ENCODE measurements around the gene ZNF764.
"Not testable (repeated sequence)": the region's sequence is repeated elsewhere in the genome, so short reads cannot be mapped to it uniquely, and the experiment has no call there.

Gene ZNF764

DNA sequence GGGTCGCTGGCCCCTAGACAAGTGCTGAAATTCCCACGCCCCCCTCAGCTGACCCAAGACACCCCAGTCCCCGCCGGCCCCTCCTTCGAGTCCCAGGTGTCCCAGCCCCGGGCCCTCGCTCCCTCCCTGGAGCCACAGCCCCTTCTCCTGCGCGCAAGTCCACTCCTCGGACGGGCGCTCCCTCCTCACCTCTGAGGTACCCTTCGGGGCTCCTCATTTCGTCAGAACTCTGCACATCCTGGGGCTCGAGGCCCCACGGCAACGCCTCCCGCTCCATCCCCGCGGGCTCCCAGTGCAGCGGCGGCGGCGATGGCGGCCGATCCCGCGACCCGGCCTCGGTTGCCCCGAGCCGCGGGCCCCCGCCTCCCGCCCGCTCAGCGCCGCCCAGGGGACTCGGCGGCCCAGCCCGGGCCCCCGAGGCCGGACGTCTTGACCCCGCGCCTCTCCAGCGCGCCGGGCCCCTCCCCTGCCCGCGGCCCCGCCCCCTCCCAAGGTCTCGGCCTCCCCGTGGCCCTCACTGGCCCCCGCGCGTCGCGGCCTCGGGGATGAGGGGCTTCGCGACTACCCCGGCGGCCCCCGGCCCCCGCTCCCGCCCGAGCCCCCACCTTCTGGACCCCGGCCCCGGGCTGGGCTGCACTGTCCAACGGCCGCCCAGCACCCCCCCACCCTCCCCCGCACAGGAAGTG is 31.9 kb downstream of the ZNF764 start, which contains the start of gene ZNF768:
ZNF768 (minus strand) TSS at position 430 of the 686 bp plus-strand sequence; CDS start at position 277, 153 bp downstream.
- DNase-seq, result peak in 2 of 5 donors; percentile 22 to 43

DNA sequence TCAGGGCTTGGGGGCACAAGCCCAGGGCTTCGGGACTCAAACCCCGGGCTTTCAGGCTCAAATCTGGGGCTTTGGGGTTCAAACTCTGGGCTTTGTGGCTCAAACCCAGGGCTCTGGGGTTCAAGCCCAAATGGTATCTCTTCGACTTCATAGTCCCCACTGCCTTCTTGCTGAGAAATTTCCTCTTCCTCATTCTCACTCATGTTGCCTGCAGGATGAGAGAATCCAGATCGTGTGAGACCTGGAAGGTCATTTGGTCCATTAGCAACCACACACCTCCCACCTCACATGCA is 32.4 kb downstream of the ZNF764 start:
- DNase-seq, result no peak

DNA sequence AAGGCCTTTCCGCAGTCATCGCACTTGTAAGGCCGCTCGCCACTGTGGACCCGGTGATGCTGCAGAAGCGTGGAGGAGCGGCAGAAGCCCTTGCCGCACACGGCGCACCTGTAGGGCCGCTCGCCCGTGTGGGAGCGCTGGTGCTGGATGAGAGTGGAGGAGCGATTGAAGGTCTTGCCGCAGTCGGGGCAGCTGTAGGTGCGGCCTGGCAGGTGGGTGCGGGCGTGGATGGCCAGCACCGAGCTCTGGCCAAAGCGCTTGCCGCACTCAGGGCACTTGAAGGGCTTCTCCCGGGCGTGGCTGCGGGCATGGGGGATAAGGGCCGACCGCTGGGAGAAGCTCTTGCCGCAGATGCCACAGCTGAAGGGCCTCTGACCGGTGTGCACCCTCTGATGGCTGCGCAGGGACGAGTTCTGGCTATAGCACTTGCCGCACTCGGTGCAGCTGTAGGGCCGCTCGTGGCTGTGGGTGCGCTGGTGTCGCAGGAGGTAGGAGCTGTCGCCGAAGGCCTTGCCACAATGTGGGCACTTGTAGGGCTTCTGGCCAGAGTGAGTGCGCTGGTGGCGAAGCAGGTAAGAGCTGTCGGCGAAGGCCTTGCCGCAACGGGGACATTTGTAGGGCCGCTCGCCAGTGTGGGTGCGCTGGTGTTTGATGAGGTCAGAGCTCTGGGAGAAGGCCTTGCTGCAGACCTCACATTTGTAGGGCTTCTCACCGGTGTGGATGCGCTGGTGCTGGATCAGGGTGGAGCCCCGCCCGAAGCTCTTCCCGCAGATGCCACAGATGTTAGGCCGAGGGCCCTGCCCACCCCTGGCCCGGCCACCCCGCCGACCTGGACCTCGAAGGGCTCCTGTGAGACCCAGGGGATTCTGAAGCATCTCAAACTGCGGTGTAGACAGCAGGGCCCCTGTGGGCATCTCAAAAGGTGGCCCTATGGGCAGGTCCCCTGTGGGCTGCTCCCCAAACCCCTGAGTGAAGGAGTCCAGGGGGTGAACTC is 33.3 kb downstream of the ZNF764 start:
- no peak for DNase-seq

DNA sequence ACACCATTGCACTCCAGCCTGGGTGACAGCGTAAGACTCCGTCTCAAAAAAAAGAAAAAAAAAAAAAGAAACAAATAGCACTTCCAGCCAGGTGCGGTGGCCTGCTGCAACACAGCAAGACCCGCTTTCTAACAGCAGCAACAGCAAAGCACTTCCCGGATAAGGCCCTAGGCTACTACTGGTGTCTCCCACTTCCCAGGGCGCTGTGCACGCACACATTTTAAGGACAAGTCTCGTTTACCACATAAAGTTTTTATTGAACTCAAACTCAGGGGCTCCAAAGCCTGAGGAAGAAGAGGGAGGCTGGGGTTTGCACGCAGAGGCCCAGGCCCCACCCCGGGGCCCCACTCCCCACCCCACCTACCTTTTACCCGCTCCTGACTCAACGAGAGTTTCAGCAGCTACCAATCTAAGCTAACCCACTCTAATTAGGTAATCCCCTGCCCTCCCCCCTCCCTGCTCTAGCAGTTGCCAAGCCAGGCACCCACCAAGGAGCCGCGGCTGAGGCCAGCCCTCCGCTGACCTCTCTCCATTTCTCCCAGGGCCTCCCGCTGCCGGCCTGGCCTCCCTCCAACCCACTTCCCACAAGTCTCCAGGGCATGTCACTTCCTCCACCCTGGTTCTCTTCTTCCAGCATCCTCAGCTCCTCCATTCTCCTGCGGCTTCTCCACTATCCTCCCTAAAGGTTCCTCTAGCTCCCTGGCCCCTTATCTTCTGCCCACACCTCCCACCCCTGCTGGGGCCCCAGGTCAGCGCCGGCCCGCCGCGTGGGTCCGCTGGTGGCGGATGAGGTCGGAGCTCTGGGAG is 34.2 kb downstream of the ZNF764 start:
- no peak for DNase-seq

DNA sequence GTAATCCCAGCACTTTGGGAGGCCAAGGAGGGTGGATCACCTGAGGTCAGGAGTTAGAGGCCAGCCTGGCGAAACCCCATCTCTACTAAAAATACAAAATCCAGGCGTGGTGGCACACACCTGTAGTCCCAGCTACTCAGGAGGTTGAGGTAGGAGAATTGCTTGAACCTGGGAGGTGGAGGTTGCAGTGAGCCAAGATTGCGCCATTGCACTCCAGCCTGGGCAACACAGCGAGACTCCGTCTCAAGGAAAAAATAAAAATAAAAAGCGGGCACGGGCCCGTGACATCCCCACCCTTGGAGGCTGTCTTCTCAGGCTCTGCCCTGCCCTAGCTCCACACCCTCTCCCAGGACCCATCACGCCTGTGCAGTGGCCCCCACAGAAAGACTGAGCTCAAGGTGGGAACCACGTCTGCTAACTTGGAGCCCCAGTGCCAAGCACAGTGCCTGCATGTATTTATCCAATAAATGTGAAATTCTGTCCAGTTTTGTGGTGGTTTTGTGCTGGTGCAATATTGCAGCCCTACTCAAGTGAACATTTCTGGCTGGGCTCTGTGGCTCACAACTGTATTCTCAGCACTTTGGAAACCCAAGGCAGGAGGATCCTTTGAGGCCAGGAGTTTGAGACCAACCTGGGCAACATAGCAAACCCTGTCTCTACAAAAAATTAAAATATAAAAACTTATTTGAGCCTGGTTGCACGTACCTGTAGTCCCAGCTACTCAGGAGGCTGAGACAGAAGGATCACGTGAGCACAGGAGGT is 35.3 kb downstream of the ZNF764 start:
- DNase-seq, result not testable (repeated sequence)

DNA sequence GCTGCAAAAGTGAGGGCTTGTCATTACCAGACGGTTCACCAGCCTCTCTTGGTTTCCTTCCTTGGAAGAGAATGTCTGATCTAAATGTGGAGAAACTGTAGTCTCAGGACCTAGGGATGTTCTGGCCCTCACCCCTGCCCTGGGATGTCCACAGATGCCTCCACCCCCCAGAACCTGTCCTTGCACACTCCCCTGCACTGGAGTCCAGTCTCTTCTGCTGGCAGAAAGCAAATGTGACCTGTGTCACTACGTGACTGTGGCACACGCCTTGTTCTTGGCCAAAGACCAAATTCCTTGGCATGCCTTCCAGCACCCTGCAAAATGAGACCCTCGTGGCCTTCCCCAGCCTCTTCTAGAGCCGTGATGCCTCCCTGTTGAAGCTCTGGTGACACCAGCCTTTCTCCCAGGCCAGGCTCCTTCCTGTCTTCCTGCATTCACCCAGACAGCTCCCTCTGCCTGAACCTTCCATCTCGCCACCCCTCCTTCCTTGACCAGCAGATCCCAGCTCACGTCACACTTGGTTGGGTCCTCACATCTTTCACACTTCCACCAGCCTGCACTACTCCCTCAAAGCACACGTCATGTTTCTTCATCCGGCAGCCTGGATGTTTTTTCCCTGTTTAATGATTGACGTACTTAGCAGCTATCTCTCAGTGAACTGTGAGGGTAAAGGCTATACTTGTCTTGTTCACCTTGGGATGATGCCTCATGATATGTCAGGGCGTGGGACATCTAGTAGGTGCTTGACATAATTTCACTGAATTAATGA is 36.1 kb downstream of the ZNF764 start:
- DNase-seq, result no peak

DNA sequence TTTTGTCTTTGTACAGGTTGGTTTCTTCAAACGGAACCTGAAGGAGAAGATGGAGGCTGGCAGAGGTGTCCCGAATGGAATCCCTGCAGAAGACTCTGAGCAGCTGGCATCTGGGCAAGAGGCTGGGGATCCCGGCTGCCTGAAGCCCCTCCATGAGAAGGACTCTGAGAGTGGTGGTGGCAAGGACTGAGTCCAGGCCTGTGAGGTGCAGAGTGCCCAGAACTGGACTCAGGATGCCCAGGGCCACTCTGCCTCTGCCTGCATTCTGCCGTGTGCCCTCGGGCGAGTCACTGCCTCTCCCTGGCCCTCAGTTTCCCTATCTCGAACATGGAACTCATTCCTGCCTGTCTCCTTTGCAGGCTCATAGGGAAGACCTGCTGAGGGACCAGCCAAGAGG is 36.7 kb downstream of the ZNF764 start:
- DNase-seq, result no peak

DNA sequence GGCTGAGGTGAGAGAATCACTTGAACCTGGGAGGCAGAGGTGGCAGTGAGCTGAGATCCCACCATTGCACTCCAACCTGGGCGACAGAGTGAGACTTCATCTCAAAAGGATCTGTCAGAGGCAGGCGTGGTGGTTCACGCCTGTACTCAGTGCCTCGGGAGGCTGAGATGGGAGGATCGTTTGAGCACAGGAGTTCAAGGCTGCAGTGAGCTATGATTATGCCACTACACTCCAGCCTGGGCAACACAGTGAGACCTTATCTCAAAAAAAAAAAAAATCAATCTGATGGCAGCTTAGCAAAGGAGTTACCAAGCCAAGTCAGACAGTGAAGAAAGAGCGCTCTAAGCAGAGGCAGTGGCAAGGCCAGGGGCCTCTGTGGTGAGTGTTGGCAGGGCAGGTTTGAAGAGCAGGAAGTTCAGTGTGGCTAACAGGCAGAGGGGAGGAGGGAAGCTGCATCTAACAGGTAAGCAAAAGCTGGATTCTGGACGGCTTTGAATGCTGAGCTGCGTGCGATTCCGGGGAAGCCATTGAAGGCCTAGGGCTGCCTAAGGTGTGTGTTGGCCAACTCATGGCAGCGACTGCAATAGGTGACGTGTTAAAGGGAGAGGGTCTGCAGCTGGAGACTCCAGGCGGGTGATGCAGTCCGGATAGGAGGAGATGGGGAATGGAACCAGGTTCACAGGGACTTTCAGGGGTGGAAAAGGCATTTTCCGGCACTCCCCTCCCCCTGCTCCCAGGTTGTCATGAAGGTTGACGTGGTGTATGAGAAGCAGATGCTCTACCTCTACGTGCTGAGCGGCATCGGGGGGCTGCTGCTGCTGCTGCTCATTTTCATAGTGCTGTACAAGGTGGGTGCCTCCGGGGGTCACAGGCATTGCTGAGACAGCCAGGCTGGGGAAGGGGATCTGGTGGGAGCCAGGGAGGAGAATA is 38.8 kb downstream of the ZNF764 start:
- no peak for DNase-seq

DNA sequence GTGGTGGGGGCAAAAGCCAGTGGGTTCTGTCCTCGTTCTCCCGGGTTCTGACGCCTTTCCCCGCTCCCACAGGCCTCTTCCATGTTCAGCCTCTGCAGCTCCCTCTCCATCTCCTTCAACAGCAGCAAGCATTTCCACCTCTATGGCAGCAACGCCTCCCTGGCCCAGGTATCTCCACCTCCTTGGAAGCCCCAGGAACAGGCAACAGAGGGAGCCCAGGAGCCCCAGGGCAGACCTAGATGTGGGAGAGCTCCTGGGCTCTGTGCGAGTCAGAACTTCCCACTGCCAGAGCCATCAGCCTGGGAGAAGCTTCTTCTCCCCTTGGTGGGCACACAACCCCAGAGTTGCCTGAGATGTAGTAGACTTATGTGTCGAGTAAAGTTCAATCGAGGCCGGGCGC is 39.6 kb downstream of the ZNF764 start:
- DNase-seq, result no peak

DNA sequence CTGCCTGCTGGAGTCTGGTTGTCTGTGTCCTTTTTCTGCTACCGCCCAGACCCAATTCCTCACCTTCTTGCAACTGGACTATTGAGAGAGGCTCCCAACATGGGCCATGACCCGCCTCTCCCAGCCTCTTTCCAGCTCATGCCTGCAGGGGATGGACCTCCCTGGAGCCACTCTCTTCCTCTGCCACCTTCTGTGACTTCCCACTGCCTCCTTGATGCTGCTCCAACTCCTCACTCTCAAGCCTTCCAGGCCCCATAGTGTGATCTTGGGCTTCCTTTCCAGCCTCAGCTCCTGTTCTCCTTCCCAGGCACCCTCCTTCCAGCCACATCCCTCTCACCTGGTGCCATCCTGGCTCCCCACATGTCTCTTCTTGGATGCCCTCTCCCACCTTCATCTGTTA is 42.9 kb downstream of the ZNF764 start:
- DNase-seq, result no peak

DNA sequence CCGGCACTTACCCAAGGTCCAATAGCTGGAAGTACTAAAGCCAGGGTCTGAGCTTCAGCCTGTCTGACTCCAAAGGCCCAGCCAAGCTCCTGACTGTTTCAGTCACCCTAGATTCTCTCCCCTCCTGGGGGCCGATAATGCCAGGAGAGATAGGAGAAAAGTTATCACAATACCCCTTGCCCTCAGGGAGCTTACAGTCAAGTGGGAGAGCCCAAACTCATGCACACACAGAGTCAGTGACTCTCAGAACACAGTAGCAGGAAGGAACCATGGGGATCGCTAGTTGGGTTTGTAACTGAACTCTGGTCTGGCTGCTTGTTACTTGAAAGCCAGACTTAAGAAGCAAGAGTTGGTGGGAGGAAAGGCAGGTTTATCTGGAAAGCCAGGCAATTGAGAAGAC is 46.7 kb downstream of the ZNF764 start:
- no peak for DNase-seq

DNA sequence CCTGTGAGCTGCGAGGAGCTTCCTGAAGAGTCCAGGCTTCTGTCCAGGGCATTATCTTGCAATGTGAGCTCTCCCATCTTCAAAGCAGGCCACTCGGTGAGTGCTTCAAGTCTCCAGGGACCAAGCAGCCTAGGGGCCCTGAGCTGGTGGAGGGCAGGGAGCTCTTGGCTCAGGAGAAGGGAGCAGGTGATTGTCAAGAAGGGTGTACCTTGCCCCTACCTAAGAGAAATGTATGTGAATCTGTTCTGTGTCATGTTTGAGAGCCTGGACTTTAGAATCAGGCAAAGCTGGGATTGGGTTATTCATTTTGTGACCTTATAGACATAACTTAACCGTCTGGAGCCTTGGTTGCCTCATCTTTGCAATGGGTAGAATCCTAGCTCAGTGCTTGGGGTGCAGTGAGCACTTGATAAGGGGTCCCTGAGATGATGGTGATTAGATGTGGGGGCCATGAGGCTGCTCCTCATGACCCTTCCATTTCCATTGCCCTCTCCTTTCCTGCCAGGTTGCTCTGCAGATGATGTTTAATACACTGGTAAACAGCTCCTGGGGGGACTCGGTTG is 47.7 kb downstream of the ZNF764 start:
- DNase-seq, result no peak

DNA sequence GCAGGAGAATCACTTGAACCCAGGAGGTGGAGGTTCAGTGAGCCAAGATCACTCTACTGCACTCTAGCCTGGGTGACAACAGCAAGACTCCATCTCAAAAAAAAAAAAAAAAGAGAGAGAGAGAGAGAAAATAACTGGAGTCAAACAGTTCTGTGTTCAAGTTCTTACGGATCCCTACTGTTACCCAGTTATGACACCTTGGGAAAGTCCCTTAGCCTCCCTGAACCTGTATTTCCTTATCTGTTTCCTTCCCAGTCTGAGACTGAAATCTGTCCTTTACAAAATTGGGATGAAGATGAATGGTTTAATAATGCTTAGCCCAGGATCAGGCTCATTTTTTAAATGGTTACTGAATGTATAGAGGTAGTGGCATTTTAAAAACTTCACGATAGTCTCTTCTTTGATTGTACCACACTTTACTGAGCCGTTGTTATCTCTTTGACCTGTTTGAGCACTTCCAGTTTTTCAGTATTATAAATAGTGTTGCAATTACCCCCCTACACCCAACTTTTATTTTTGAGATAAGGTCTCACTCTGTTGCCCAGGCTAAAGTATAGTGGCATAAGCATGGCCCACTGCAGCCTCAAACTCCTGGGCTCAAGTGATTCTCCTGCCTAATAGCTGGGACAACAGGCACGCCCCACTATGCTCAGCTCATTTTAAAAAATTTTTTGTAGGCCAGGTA is 49.0 kb downstream of the ZNF764 start:
- no peak for DNase-seq
